NCI-H774 (cell line): ENCODE measurements around the gene HS3ST6.
"Not testable (repeated sequence)": the region's sequence is repeated elsewhere in the genome, so short reads cannot be mapped to it uniquely, and the experiment has no call there.

Experiments used
- DNase-seq: peaks from one replicate; lab custom pipeline; 2025; lab: John Stamatoyannopoulos, UW

The HS3ST6 gene

DNA sequence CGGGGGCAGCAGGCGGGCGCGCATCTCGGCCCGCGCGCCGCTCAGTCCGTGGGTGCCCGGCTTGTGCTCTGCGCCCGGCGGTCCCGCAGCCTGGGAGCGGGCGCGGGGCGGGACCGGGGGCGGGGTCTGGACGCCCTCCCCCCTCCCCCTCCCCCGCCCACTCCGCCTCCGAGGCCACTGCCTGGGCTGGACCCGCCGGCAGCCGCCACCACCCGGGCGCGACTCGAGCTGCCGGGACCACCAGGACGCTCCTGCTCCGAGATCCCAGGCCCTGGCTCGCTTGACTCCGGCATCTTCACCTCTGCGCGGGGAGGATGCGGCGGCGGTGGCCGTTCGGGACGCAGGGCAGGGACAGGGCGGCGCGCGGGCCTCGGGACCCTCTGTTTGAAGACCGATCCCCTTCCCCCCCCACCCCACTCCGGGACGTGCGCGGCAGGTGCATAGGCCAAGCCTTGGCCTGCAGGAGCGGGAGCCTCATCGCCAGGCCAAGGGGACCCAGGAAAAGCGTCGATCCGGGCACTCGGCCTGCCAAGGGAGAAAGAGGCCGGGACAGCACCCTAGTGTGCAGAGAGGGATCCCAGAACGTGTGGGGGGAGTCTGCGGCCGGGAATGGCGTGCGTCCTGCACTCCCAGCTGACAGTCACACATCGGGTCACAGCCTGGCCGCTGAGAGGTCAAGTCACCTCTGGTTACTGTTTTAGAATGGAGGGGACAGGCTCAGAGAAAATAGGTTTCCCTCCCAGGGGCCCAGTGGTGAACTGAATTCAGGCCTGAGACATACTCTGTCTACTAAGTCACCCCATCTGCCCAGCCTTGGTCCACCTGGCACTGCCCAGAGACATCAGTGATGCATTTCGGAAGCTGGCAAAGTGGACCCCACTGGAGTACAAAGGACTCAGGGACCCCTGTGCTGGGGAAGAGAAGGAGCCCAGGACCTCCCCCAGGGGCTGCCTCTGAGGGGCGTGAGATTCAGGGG lies at the start of gene HS3ST6:
TSS of gene HS3ST6 (minus strand) at position 65 of the 976 bp plus-strand sequence. CDS start 92 bp downstream, outside the sequence.
- DNase-seq: no peak

- DNase-seq: no peak
These were observed 48.2 kb upstream of the HS3ST6 start, which contains the start of gene RNF151 for GRCh38 chr16:1966460-1966859. Gene RNF151, plus strand, starts transcription at chr16:1966856. Its CDS starts 26 bp downstream, at chr16:1966882.

GRCh38 chr16:1965396-1966001 lies 47.3 kb upstream of the HS3ST6 start:
- no peak for DNase-seq

GRCh38 chr16:1964506-1965395 lies 46.5 kb upstream of the HS3ST6 start, which contains the start of gene RPS2:
Gene RPS2, minus strand, starts transcription at chr16:1964826. Its CDS starts 201 bp downstream, at chr16:1964625.
- DNase-seq: peak; percentile 88

DNA sequence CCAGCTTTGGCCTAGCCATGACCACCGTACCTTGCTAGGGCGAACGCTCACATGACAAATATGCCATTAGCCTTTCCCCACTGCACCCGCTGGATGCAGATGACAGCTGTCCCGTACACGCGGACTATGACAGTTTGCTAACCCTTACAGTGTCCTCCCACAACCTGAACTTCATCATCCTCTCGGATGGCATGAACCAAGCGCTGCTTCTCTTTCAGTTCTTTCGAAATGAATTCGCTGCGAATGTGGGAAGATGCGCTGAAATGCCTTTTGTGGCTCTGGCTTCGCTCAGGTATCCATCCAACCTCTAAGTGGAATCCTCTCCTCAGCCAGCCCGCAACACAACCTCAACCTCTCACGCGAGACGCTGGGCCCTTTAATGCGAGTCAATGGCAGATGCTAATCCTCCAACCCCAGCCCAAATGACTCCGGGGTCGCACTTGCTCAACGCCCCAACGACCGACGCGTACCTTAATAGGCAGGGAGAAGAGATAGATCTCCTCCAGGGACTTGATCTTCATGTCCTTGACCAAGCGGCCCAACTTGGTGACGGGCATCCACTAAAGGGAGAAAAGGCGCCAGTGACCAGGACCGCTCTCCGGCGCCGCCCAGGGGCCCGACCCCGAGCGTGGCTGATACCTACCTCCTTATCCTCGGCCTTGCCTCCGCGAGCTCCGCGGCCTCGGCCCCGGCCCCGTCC lies 45.7 kb upstream of the HS3ST6 start:
- DNase-seq: no peak

DNA sequence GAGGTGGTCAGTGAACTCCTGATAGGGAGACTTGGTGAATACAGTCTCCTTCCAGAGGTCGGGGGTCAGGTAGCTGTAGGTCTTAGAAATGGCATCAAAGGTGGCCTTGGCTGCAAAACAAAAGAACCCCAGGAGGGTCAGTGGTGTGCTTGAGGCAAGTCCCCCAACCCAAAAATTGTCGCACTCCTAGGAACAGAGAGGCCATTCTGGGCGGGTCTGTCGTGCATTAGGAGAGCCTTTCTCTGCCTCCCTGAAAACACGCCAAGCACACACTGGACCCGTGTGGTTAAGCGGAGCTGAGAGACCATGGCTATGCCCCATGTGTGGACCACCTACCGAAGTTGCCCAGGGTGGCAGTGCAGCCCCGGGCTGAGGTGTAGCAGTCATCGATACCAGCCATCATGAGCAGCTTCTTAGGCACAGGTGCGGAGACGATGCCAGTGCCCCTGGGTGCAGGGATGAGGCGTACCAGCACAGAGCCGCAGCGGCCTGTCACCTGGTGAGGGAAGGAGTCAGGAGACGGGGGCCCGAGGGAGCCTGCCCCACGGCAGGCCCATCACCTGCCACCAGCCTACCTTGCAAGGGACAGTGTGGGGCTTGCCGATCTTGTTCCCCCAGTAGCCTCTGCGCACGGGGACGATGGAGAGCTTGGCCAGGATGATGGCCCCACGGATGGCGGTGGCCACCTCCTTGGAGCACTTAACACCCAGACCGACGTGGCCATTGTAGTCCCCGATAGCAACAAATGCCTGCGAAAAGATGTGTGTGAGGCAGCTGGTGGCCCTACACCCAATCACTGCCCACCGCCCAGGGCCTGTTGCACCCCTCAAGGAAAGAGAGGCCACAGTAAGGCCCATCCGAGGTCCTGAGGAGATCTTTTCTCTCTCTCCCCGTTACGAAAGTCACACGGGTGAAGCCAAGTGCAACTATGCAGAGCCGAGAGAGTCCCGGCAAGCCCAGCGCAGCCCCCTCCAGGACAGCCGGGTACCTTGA lies 44.2 kb upstream of the HS3ST6 start:
- DNase-seq: not testable (repeated sequence)

GRCh38 chr16:1961651-1962067 lies 43.4 kb upstream of the HS3ST6 start:
- no peak for DNase-seq

DNA sequence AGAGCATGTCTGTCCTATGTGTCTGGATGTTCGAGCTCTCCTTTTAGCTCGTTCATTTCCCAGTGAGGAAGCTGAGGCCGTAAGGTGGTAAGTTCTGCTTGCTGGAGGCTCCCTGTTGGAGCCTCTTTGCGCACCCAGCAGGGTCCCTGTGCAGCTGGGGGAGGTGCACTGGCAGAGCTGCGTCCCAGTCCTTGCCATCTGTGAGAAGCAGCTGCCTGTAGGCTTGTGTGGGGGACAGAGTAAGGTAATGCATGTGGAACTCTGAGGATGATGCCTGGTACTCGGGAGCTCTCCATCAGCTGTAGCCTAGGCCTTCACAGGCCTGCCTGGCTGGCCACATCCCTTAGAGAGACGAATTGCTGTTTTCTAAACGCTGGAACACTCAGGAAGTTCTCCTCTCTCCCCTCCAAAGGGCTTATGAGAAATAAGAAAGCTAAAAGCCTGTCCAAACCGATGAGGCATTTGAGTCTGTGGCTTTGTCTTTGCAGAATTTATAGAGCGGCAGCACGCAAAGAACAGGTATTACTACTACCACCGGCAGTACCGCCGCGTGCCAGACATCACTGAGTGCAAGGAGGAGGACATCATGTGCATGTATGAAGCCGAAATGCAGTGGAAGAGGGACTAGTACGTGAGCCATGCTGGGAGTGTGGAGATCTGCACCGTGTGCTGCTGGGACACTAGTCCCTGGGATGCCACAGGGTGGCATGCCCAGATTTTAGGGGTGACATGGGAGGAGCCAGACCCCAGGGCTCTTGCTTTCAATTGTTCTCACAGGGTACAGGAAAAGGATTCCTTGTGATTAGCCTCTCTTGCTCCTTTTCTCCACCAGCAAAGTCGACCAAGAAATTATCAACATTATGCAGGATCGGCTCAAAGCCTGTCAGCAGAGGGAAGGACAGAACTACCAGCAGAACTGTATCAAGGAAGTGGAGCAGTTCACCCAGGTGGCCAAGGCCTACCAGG lies 42.7 kb upstream of the HS3ST6 start:
- no peak for DNase-seq

GRCh38 chr16:1959269-1960039 lies 41.2 kb upstream of the HS3ST6 start, which contains the start of gene NDUFB10:
Gene NDUFB10, plus strand, starts transcription at chr16:1959538. Its CDS starts 87 bp downstream, at chr16:1959625.
- peak; percentile 63 for DNase-seq

GRCh38 chr16:1958715-1959268 lies 40.6 kb upstream of the HS3ST6 start:
- DNase-seq: no peak

GRCh38 chr16:1958143-1958491 lies 39.9 kb upstream of the HS3ST6 start:
- not testable (repeated sequence) for DNase-seq

DNA sequence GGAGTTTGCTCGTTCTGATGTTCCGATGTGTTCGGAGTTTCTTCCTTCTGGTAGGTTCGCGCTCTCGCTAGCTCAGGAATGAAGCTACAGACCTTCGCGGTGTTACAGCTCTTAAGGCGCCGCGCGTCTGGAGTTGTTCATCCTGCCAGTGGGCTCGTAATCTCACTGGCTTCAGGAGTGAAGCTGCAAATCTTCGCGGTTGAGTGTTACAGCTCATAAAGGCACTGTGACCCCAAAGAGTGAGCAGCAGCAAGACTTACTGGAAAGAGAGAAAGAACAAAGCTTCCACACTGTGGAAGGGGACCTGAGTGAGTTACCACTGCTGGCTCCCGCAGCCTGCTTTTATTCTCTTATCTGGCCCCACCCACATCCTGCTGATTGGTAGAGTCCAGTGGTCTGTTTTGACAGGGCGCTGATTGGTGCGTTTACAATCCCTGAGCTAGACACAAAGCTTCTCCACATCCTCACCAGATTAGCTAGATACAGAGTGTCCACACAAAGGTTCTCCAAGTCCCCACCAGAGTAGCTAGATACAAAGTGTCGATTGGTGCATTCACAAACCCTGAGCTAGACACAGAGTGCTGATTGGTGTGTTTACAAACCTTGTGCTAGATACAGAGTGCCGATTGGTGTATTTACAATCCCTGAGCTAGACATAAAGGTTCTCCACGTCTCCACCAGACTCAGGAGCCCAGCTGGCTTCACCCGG lies 39.4 kb upstream of the HS3ST6 start:
- not testable (repeated sequence) for DNase-seq

DNA sequence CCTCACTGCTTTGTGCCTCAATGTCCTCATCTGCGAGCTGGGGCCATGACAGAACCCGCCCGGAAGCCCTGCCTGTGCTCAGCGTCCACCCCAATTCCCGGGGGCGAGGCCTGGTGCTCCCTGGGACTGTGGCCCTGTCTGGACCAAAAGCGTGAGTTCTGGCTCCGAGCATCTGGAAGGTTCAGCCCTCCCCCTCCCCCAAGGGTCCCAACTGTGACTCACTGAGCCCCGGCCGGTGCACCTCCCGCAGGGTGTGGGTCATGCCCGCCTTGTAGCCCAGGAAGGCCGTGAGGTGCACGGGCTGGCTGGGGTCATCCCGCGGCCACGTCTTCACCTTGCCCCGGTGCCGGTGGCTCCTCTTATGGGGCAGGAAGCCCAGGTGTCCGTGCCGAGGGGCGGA lies 35.5 kb upstream of the HS3ST6 start:
- no peak for DNase-seq

DNA sequence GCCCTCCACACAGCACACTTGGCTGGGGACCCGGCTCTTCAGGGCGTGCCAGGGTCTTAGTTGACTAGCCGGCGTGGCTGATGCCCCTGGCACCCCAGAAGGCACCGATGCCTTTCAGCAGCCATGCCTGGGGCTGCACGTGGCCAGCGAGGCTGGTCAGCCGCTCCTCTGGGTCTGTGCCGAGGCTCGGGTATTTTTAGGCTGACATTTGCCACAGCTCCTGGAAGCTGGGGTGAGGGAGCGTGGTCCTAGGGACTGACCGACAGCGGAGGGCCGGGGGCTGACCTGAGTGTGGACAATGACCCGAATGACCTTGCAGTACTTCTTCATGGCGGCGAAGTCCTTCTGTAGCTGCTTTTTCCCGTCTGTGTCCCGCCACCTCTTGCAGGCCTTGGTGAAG lies 32.3 kb upstream of the HS3ST6 start:
- DNase-seq: no peak

GRCh38 chr16:1950047-1950446 lies 31.8 kb upstream of the HS3ST6 start:
- DNase-seq: no peak

GRCh38 chr16:1949507-1949906 lies 31.3 kb upstream of the HS3ST6 start:
- no peak for DNase-seq

GRCh38 chr16:1947369-1947670 lies 29.1 kb upstream of the HS3ST6 start:
- DNase-seq: no peak
